Amniotic stem cell (primary cell): ENCODE measurements around the gene MAML1.

ENCODE experiments used
- DNase-seq: peaks from one replicate; lab custom pipeline; 2025; lab: John Stamatoyannopoulos, UW

MAML1 gene

DNA sequence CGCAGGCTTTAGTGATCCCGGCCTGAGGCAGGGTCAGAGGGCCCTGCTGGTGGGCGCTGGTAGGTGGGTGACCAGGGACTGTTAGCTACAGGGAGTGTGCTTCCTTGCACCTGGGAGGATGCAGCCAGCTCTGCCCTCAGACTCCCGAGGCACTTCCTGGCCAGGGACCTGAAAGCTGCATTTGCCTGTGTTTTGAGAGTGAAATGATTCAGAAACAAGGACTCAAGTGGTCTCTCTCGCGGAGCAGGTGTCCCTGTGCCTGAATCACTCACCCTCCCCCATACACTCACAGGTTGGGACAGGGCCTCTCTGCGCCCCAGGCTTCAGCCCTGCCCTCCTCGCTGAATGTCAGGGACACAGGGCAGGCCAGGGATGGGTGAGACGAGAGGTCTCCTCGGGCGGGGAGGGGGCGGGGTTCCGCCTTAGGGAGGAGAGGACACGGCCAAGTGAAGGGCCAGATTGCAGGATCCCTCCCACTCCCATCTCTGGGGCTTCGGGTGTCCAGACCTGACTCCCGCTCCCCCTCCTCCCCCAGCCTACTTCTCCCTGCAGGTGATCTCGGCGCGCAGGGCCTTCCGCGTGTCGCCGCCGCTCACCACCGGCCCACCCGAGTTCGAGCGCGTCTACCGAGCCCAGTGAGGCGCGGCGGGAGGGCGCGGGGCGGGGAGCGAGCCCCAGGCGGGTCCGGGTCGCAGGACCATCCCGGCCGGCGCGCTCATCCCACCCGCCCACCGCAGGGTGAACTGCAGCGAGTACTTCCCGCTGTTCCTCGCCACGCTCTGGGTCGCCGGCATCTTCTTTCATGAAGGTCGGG is 62.6 kb downstream of the MAML1 start:
- no peak for DNase-seq

DNA sequence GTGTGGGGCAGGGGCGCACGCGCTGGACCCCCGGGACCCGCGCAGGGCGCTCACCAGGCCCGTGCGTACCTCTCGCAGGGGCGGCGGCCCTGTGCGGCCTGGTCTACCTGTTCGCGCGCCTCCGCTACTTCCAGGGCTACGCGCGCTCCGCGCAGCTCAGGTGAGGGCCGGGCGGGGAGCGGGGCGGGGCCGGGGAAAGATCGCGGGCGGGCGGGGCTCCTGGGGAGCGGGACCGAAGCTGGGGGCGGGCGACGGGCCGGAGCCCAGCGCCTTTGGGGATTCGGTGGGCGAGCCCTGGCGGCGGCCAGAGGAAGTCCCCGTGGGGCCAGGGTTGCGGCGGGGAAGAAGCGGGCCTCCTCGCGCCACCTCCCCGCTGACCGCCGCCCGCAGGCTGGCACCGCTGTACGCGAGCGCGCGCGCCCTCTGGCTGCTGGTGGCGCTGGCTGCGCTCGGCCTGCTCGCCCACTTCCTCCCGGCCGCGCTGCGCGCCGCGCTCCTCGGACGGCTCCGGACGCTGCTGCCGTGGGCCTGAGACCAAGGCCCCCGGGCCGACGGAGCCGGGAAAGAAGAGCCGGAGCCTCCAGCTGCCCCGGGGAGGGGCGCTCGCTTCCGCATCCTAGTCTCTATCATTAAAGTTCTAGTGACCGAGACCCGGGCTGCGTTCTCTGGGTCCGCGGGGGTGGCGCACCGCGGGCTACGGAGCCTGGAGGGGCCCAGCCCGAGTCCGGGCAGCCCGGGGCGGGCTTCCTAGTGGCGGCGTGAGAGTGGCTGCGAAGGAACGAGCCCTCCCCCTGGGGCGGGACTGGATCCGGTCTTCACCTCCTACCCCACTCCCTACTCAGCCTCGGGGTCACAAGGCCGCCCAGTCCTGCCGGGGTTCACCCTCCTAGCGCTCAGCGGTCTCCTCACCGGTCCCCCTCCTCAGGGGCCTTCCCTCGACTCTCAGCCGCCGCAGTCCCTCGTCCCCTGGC is 63.5 kb downstream of the MAML1 start:
- peak; percentile 60 for DNase-seq

DNA sequence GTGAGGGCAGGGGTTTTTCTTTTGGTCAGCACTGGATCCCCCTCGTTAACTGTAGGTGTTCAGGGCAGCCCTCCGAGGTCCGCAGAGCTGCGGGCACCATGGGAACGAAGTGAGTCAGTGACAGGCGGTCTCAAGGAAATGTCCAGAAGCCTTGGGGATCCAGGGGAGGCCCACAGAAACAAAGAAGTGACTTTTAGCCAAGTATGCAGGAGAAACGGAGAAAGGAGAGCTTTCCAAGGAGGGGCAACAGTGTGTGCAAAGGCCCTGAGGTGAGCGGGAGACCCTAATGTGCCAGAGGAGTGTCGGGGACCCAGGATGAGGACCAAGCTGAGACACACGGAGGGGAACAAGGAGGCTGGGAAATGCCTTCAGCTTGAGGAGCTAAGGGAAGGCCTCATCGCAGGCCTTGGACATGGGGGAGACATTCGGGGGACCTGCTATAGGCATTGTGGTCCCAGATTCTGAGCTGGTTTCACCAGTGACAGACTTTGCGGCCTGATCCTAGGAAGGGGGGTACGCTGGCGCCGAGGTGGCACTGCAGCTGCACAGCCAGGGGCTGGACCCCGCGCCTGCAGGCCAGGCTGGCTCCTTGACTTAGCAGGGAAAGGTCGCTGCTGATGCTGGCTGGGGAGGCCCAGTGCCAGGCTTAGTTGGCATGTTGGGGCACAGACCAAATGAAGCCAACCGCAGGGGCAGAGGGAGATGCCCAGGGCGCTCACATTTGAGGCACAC is 64.4 kb downstream of the MAML1 start:
- DNase-seq: no peak

DNA sequence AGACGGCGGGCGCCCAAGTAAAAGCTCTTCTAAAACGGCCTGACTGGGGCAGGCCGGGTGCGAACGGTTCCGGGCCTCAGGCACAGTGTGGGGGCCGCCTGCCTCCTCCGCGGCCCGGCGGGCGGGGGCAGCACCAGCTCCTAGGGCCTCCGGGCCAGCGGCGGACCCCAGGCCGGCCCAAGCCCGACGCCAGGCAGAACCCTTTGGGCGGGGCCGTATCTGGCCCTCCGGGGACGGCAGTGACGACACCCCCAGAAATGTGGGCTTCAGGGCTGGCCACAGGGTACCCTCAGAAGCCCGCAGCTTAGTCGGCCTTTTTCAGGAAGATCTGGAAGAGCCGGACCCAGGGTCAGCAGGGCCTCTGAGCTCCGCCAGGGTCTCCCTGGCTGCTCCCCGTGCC is 65.1 kb downstream of the MAML1 start:
- no peak for DNase-seq

DNA sequence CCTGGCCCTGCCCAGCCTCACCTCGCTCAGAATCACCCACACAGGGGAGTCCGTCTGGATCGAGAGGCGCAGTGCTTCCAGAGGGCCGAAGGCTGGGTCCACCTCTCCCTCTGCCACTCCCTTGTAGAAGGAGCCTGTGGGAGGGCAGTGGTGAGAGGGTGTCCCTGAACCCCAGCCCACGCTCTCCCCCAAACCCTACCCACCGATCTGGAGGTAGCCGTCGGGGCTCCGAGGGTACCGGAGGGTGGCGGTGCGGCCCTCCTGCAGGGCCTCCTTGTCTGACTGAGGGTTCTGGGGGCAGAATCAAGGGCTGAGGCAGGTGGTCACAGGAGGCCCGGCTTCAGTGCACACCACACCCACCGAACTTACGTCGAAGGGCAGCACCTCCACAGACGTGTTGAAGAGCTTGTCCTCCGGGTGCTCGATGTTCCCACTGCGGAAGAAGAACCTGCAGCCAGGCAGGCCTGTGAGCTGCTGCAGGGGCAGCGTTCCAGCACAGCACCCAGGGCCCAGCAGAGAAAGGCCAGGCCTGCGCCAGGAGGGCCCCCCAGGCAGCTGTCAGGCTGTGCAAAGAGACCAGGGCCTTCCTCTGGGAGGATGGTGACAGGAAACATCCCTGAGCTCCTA is 65.6 kb downstream of the MAML1 start:
- DNase-seq: no peak

DNA sequence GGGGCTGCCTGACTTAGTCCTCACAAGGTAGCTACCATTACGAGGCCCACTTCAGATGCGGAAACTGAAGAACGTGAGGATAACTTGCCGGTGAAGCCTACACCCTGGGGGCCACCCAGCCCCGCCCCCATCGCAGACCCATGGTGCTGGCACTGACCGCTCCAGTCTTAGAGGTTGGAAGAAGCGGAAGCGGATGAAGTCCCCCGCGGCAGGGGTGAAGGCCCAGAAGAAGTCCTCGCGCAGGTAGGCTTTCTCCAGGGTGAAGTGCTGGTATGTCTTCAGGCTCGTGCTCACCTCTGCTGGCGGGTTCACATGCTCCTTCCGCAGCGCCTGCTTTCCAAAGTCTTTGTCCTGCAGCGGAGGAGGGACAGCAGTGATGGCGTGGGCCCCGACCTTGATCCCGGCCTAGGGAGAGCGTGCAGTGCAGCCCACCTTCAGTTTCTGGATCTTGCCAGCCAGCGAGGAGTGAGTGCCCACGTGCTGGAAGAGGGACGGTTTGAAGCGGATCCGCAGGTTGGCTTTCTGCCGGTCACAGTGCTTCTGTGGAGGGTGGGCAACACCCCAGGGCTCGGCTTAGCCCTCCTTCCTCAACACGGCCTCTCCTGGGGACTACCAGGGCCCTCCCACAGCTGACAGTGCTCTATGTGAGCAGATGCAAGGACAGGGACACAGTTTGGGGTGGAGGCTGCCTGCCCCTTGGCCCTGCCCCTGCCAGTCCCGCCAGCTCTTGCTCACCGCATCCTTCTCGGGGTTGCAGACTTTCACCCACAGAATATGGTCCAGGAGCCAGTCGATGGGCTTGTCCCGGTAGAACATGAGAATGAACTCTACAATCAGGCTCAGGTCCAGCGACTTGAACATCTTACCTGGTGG is 66.4 kb downstream of the MAML1 start:
- no peak for DNase-seq

DNA sequence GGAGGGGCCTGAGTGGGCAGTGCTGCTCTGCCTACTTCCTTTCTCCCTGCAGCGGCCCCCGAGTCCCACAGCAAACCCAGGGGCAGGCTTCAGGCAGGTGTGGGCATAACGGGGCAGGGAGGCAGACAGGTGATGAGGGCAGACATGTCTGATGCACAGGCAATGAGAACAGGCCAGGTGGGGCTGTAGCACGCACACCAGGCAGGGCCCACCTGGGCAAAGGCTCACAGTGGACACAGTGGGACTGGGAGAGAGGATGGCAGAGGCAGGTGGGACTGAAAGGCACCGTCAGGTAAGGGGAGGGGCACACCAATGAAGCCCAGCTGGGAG is 67.0 kb downstream of the MAML1 start:
- DNase-seq: no peak

DNA sequence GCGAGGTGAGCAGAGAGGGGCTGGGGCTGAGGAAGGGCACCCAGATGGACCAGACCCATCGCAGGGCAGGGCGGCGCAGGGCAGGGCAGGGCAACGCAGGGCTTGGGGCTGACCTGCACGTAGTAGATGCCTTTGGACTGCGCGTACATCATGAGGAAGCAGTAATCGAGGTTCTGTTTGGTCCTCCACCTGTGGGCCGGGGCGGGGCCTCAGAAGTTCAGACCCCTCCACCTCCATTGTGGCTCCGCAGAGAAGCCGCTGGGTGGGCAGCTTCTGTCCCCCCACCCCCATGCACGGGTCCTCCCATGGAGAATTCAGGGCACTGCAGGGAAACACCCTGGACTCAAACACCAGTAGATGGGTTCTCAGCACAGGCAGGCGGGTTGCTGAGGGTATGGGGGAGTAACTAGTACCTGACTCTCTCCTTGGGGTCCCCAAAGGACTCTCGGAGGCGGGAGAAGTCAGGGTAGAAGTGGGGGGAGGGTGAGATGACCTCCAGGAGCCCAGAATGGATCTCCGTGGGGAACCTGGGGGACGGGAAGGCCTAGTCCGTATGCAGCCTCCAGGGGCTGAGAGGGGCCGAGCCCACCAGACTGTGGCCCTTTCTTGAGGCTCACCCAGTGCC is 67.6 kb downstream of the MAML1 start:
- DNase-seq: no peak

DNA sequence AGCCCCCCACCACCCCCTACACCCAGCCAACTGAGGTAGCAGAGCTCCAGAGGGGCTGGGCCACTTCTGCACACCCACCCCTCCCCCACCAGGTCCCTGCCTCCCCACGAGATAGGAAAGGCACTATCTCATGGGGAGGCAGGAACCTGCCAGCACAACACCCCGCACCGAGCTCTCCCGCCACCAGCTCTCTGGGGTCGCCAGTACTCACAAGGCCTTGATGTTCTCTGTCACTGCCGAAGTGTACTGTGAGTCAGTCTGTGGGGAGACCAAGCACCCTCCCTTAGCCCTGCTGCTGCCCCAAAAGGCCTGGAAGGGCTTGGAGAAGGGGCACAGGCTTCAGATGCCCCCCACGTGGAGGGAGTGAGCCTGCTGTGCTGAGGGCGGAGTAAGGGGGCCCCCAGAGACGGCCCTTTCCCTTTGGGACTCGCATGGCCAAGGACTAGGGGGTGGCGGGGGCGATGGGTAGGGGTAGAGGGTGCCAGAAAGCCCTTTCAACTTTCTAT is 68.1 kb downstream of the MAML1 start:
- no peak for DNase-seq

DNA sequence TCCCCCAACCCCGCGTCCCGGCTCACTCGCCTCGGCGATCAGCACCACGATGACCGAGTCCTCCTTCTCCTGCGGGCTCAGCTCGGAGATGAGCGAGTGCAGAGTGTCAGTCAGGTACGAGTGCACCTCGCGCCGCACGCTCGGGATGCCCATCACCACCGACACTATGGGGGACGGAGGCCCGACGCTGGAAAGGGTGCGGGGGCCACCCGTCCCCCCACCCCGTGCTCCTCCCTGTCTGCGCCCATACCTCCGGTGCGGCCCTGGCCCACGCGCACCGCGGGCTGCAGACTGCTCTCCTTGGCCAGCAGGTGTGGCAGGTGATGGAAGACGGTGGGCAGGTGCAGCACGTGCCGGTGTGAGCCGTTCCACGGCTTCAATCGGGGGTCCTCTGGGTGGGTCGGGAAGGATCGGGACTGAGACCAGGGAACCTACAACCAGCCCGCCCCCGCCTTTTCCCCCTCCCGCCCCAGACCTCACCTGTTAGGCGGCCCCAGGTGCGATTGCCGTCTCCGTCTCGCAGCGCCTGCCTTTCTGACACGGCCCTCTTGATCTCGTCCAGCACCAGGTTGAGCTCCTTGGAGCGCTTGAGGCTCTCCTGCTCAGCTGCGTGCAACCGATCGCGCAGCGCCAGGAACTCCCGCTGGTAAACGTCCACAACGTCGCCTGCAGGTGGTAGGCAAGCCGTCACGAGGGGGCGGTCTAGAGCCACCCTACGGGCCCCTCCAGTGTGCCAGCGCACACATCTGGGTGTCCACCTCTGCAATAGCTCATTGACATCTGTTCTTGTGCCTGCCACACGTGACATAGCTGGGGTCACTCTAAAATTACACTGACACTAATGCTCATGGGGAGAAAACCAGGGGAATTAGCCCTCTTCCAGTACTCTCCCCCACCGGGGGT is 68.9 kb downstream of the MAML1 start:
- DNase-seq: no peak

DNA sequence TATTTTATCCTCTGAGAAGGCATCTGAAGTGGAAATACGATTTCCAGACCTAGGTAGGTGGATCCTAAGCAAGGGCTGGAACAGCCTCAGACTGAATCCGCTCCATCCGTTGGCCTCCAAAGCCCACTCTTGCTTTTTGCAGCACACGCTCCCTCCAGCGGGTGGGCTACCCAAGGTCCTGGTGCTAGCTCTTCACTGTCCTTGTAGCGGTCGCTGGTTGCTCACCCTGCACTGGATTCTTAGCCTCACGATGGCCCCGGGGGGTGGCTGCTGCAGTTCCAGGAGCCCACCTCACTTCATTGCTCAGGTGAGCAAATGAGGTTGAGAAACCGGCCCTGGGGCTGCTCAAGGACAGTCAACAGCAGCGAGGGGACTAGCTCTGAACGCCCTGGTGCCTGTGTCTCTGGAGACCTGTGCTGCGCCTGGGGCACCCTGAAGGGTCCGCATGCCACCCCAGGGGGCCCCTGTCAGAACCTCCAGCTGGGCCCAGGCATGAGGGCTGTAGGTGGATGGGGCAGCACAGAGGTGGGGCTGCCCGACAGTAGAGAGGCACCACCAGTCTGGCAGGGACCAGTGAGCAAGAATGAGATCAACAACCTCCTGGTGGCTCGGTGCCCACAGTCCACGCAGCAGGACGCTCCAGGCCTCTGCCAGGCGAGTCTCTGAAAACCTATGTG is 69.7 kb downstream of the MAML1 start:
- no peak for DNase-seq

DNA sequence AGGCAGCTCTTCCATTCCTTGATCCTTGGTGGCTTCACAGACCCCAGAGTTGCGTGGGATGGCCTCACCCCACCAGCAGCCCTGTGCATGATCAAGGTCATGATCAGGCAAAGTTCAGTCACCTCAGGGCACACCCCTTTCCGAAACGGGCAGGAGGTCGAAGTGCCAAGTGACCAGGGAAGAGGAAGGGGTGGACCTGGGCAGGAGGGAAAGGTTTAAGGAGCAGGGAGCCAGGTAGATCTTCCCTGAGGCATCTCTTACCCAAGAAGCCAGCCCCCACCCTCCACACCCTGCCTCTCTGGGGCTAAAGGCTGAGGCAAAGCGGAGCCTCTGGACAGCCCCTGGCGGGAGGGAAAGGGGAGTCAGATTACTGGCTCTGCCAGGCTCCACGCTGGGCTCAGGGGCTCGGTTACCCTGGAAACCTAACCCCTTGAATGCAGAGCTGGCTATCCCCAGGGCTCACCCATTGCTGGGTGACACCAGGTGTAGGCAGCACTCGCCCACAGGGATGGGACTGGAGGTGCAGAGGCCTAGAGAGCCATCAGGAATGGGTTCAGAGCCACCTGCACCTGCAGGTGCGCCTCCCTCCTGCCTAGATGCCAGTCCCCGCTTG is 70.4 kb downstream of the MAML1 start:
- DNase-seq: no peak

DNA sequence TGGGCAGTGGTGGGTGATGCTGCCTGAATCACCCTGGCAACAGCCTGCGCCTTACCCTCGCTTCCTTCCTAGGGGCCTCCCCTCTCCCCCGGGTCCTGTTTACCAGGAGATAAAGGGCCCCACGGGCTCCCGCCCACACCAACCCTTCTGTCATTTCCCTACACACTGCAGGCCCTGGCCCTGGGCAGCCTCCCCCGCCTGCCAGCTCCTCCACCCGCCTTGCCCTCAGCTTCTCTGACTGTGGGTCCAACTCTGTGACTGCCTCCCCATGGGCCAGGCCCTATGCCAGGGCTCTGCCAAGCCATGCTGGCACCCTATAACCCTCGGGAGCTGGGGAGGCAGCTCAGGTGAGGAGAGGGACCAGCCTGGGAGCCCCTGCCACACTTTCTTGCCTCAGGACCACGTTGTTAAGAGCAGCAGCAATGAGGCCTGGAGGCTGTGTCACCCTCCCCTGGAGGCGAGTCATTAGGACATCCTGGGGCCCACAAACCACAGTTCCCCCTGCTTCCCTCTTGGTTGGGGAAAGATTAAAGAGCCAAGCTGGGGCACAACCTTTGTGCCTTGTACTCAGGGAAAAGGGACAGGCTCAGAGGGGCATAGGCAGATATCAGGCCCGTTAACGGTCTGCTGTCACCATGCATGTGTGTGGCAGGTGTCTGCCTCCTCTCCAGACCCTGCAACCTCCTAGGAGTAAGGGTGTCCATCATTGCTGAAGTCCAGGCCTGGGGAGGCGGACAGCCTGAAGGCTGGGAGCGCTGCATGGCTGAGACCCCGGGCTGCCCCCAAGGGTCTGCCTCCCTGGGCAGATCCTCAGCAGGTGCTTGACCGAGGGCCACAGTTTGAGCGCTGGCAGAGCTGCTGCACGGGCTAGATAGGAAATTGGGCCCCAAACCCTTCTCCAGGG is 71.3 kb downstream of the MAML1 start:
- DNase-seq: no peak

DNA sequence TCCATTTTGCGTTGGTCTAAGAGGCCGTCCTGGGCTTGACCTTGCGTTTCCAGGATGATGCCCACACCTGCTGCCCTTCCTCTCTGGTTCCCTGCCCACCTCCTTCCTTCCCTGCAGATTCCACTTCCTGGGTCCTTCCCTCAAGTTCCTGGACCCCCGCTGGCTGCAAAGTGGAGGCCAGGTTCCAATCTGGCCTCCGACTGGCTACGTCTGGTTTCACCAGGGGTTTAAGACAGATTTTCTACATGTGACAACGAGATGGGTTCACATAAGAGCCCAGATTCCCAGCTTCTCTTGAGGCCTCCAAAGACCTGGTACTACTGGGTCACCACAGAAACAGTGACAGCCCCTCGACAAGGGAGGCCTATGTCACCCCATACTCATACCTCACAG is 71.9 kb downstream of the MAML1 start:
- DNase-seq: no peak

DNA sequence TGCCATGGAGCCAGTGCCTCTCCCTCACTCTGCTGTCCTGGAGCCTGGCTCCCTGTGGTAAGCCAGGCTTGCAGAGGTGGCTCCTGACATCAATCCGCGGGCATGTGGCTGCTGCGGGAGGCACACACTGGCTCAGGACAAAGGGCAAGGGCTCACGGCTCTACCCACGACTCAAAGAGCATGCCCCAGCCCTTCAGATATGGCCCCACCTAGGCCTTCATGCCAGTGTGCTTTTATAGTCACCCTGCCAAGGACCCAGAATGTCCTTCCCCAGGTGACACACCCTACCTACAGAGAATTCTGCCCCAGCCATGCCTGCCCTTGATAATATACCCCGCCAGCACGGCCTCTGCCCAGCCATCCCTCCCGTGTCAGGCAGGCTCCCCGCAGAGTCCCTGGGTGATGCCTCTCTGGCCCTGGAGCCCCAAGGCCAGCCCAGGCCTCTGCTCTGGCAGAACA is 72.5 kb downstream of the MAML1 start:
- DNase-seq: no peak

DNA sequence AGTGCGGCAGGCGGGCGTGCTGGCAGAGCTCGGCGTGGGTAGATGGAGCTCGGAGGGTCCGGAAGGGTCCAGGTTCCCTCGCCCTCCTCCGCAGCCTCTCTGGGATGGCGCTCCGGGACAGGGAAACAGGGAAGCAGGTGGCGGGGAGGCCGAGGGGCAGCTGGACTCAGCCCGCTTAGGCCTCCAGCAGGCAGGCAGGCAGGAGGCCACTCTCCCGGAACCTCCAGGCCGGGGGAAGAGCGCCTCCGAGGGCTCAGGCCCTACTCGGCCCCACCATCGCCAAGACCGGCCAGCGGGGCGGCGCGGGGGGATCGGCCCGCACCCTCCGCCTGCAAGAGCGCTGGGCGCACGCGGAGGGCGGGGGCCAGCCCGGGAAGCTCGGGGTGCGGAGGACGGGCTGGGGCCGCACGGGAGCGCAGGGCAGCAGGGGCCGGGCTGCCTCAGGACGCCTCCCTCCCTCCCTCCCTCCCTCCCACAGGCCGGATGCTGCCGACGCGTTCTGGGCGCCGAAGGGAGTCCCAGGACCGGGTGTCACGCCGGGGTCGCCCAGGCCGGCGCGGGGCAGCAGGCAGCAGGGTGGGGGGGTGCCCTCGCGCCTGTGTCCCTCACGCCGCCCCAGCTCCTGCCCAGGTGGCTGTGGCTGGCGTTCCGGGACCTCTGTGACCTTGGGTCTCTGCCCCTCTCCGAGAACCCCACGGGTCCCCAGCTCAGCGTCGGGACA is 73.1 kb downstream of the MAML1 start:
- no peak for DNase-seq
